ENCODE measurements around the gene ZCCHC2.

ZCCHC2 gene

DNA sequence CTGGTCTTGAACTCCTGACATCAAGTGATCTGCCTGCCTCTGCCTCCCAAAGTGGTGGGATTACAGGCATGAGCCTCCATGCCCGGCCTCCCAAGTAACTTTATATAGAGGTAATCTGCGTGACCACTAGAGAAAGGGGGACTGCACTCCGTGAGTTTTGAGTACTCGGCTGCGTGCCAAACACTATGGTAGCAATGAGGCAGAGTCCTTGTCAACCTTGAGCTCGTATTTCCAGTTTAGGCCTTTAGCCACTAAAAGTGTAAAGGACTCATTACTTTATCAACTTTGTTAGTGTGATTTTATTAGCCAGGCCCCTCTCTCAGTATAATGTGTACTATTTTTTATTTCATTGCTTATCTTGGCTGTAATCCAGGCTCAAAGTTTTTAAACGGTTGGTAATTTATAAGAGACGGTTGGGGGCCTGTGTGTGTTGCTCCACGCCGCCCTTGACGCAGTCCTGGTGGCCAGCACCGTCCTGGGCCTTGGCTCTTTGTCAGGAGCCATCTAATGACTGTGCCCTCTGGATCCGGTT is 56.2 kb downstream of the ZCCHC2 start:
- DNase-seq (ENCODE audit: low read depth): no peak

- no peak for DNase-seq (ENCODE audit: low read depth)
Measured at GRCh38 chr18:62583376-62583775, 60.6 kb downstream of the ZCCHC2 start.

DNA sequence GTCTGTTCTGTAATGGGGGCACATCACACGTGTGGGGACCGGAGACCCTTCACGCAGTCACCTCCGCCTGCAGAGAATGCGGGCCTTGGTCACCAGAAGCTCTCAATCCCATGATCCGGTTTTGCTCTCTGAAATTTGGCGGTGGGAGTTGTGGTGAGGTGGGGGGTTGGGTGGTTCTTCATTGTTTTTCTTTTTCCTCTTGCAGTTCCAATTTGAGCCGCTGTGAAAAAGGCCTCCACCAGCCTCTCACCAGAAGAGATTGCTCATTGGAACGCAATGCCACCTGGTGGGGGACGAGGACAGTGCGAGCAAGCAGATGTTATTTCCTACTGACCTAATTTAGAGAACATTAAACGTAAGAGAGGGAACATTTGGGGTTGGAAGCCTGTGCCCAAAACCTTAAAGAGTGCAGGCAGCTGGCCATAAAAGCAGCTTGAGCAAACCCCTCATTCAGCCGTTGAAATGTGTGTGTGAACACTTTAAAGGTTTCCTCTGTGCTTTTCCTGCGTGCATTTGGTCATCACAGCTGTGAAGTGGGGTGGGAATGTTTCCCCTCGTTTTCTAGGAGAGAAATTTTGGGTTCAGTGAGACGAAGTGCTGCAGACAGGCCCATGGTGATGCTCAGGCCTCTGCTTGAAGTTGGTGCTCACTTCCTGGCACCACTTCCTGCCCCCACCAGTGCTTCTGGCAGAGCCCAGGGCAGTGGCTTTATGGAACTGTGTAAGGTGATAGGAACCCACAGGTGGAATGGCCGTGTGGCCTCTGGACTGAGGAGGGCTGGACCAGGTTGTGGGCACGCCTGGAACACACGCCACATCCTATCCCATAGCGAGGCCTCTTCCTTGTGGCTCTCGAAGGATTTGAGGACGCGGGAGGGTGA is 61.7 kb downstream of the ZCCHC2 start:
- DNase-seq (ENCODE audit: low read depth): peak; percentile 47

GRCh38 chr18:62585274-62586150 is 62.7 kb downstream of the ZCCHC2 start:
- DNase-seq (ENCODE audit: low read depth): no peak

DNA sequence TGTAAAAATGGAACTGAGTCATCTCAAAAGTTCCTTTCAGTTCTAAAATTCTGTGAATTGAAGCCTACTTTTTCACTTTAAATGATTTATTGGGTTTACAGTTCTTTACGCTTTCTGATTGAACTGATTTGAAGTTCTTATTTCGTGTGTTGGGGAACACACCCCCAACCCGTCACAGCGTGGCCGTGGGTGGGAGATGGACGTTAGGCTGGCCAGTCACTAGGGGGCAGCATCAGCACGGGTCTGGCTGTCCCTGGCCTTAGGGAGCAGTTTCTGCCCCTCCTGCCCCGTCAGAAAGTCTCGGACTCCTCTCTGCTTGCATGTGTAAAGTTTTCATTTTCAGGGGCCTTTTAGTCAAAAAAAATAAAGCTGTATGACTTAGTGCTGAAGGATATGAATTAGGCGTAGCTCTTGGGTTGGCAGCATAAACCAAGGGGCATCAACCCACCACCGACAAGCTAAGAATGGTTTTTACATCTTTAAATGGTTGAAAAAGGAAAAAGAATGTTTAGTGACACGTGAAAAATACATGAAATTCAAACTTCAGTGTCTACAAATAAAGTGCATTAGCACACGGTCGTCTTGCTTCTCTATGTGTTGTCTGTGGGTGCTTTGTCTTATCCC is 63.4 kb downstream of the ZCCHC2 start:
- DNase-seq (ENCODE audit: low read depth): no peak

- no peak for DNase-seq (ENCODE audit: low read depth)
Measured at GRCh38 chr18:62586781-62587487, 64.1 kb downstream of the ZCCHC2 start.

DNA sequence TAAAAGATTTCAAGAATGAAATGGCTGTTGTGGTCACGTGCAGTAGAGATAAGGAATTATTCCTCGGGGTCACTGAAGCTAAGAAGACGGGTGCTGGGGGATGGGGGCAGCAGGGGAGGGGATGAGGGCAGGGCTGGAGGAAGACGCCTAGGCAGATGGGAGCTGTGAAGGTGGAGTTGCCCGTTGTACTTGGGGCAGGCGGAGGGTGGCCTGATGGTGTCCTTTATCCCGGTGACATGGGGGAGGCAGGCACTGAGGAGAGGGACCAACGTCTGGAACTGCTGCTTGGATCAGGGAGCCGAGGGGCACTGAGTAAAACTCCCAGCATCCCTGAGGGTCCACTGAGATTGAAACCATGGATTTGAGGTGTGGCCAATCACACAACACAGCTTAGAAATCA is 64.9 kb downstream of the ZCCHC2 start:
- DNase-seq (ENCODE audit: low read depth): no peak

DNA sequence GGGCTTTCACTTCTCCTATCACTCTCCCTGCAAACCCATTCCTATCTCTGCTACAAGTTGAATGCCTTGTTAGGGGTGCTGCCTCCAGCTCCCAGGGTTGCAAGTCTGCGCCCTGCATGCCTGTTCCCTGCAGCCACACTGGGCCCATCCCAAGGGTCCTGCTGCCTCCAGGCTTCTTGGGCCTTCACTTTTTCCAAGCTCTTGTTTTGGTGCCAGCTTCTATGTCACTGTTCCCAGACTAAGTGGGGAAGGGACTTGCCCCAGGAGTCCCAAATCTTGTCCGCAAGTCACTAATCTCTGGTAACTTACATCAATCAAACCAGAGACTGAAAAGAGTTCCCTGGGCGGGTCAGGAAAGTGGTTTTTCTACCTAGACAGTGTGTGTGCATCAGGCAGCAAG is 65.4 kb downstream of the ZCCHC2 start:
- DNase-seq (ENCODE audit: low read depth): no peak

- no peak for DNase-seq (ENCODE audit: low read depth)
Measured at GRCh38 chr18:62590799-62591590, 68.2 kb downstream of the ZCCHC2 start.

DNA sequence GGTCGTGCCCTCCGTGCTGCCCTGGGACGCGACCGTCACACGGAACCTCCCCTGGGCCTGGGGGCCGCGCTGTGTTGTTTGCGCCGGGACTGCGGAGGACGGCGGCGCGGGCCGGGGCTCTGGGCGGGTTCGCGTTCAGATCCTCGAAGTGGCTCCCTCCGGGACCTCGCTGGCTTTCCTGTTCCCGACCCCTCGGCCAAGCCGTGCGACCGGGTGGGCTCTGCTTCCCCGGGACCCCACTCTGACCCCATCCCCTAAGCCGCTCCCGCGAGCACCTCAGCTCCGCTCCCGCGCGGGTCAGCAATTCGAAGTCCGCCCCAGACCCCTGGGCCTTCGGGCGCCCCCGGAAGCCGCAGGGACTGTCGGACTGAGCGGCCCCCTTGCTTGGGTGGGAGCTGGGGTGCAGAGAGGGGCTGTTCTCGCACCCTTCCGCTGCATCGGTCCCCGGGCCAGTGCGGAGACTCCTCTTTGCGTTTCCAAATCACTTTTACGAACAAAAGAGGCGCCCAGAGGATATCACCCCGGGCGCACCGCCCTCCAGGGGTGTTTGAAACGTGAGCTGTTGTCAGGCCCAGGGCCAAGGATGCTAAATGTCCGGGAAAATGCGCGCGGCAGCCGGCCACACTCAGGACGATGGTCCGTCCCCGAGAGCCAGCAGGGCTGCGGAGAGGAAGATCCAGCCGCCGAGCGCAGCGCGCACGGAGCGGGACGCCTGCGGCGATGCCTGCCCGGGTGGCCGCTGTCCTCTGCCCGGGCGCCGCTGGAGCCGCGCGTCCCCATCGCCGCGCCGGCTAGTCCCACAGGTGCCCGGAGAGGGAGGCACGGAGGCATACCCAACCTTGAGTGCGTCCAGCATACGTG is 73.5 kb downstream of the ZCCHC2 start:
- no peak for DNase-seq (ENCODE audit: low read depth)

GRCh38 chr18:62601871-62602270 is 79.0 kb downstream of the ZCCHC2 start:
- no peak for DNase-seq (ENCODE audit: low read depth)

- no peak for DNase-seq (ENCODE audit: low read depth)
Measured at GRCh38 chr18:62602706-62603105, 79.9 kb downstream of the ZCCHC2 start.

GRCh38 chr18:62603211-62603610 is 80.4 kb downstream of the ZCCHC2 start:
- DNase-seq (ENCODE audit: low read depth): no peak

GRCh38 chr18:62603979-62604378 is 81.2 kb downstream of the ZCCHC2 start:
- no peak for DNase-seq (ENCODE audit: low read depth)

DNA sequence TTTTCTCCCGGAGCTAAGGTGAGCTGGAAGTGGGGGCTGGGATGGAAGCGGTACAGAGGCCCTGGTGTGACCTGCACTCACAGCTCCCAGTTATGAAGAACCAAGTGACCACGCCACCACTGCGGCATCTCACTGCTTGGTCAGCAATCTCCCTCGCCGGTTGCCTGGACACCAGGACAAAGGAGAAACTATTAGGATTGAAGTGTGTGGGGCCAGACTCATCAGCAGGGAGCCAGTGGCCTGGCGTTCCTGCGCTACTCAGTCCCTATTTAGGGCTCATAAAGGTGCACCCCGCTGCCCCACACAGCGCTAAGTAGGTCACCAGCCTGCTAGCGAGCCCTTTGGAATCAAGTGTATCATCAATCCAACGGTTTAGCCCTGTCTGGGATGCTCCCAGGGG is 82.9 kb downstream of the ZCCHC2 start:
- DNase-seq (ENCODE audit: low read depth): no peak

DNA sequence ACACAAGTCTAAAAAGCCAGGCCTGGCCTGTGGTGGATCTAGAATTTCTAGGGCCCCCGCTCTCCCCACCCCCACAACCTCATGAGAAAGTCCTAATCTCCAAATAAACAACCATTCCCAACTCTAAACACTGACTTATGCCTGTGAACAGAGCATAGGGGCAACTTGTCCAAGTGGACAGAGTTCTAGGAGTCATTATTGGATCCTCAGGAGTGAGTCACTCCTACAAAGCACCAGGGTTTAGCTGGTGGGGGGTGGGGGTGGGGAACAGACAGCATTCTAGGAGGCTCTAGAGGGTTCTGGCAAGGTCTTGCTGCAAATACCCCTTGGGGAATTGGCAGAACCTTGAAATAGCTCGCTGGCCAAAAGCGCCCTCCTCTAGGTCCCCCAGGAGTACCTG is 83.3 kb downstream of the ZCCHC2 start:
- no peak for DNase-seq (ENCODE audit: low read depth)

DNA sequence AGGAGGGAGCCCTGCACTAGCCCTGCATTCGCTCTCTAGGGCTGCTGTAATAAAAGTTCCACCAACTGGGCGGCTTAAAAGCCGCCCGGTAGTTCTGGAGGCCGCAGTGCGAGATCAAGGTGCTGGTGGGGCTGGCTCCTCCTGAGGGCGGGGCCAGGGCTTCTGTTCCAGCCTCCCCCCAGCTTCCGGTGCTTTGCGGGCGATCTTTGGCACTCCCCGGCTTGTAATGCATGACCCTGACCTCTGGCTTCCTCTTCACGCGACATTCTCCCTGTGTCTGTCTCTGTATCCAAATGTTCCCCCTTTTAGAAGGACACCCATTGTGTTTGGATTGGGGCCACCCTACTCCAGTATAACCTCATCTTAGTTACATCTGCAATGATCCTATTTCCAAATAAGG is 84.5 kb downstream of the ZCCHC2 start:
- no peak for DNase-seq (ENCODE audit: low read depth)

DNA sequence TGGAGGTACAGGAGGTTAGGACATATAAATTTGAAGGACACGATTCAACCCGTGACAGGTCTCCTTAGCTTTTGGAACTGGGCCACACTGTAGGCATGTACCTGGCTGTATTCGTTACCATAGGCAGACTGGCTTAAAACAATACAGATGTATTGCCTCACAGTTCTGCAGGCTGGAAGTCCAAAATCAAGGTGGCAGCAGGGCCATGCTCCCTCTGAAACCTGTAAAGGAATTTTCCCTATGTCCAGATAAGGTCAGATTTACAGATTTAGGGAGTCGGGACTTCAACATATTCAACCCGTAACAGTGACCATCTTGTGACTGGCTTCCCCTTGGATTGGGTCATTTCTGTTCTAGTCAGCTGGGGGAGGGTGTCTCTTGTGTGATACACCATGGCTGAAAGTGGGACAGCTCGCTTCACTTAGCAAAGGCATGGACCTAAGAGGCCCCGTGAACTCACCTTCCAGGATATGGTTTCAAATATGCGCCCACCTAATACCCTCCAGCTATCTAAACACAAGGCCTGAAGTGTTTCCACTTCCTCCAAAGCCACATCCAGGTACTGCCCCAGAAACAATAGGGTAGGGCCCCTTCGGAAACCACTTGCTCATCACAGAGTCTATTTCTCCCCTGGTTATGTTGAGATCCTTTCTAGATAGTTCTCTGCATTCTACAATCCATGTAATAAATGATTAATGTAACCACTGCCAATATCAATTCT is 85.0 kb downstream of the ZCCHC2 start:
- no peak for DNase-seq (ENCODE audit: low read depth)

- DNase-seq (ENCODE audit: low read depth): no peak
Measured at GRCh38 chr18:62609764-62610163, 86.9 kb downstream of the ZCCHC2 start.
